Measurements from ENCODE around the gene SLC7A7.
"Not testable (repeated sequence)": the region's sequence is repeated elsewhere in the genome, so short reads cannot be mapped to it uniquely, and the experiment has no call there.

DNA sequence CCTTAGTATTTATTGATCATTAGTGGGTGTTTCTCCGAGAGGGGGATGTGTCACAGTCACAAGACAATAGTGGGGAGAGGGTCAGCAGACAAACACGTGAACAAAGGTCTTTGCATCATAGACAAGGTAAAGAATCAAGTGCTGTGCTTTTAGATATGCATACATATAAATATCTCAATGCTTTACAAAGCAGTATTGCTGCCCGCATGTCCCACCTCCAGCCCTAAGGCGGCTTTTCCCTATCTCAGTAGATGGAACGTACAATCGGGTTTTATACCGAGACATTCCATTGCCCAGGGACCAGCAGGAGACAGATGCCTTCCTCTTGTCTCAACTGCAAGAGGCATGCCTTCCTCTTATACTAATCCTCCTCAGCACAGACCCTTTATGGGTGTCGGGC lies 90.4 kb downstream of the SLC7A7 start:
- TF ChIP-seq EZH2 (IDR thresholded peaks at IDR 0.05; ENCODE audit: insufficient read depth, poor library complexity, severe bottlenecking); EZH2phosphoT487 (IDR thresholded peaks at IDR 0.05; ENCODE audit: insufficient read depth, low read depth): not testable (repeated sequence)

Data from GM23248 (cell line).